DMS114 treated with DMSO at 0.1 percent for 48 hours (cell line): ENCODE measurements around the gene DACT2.
"Not testable (repeated sequence)": the region's sequence is repeated elsewhere in the genome, so short reads cannot be mapped to it uniquely, and the experiment has no call there.

Source experiments
- DNase-seq: peaks from one replicate; lab custom pipeline; 2025; ENCODE audit not compliant: unreplicated experiment; lab: John Stamatoyannopoulos, UW

Gene DACT2, protein sequence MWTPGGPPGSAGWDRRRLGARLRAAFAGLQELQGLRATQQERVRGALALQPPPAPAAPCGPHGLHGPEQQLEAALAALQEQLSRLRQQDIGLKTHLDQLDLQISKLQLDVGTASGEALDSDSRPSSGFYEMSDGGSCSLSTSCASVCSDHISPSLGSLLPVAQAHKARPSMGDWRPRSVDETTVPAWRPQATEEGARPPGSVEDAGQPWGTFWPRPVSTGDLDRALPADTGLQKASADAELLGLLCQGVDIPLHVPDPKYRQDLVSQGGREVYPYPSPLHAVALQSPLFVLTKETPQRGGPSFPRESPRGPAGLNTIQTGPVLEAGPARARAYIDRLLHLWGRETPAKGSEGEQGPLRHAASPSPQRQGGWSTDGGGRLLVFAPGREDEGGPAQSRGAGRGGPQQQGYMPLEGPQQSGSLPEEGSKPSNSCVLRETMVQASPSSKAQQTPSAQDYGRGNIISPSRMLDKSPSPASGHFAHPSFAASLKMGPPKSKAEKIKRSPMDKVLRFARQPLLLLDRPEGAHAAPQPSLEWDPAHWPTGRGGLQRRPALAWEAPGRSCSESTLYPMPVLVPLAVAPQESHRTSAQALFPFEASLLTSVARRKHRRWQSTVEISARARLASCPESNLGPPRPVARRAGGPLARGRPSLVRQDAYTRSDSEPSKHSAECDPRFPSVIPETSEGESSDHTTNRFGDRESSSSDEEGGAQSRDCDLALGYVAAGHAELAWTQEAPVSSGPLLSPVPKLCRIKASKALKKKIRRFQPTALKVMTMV

GRCh38 chr6:168319279-168320111, at the start of gene DACT2:
TSS of gene DACT2 (minus strand) at chr6:168319777. CDS start at chr6:168319633, 144 bp downstream.
- DNase-seq, result no peak

DNA sequence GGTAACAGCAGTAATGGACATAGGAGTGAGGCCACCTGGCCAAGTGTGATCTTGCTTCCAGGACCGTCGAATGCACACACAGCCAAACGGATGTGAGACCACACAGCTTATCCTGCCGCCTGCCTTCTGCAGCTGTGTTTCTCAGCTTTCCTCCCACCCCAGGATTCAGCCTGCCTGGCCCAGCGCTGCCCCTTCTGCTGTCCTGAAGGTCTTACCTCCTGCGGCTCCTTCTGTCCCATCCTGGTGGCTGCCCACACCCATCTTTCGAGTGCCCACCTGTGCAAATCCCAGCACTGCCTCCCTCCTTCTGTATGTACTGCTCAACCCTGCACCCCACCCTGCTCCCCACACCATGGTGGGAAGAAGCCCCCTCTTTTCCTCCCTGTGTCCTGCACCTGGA, 49.4 kb upstream of the DACT2 start:
- no peak for DNase-seq

DNA sequence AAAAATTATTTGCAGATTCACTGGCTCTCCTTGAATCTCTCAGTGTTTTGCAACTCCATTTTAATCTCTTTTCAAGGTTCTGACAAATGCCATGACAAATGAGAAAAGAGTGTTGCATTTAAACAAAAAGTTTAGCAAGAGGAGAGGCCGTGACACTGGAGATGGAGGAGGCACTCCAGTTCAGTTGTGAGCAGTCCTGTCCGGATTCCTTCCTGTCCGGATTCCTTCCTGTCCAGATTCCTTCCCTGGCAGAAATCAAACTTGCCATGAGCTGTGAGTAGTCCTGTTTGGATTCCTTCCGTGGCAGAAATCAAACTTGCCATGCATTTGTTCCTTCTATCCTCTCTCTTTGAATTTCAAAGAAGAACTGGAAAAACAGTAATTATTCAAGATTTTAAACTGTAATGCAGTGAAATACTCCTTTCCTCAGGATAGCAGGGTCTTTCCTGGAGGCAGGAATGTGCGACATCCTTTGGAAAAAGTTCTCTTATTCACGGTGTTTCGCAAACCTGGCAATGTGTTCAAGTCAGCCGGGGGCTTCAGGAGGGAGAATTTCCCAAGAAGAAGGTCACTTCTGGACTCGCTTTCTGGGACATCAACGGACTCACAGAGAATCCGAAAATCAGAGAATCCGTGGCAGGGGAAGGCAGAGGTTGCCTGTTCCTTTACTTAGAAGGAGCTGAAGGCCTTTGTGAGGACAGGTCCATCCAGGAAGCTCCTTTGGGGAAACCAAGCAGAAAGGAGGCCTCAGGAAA, 48.7 kb upstream of the DACT2 start:
- DNase-seq, result no peak

GRCh38 chr6:168367285-168367751, 47.7 kb upstream of the DACT2 start:
- no peak for DNase-seq

GRCh38 chr6:168366473-168366872, 46.9 kb upstream of the DACT2 start:
- no peak for DNase-seq

DNA sequence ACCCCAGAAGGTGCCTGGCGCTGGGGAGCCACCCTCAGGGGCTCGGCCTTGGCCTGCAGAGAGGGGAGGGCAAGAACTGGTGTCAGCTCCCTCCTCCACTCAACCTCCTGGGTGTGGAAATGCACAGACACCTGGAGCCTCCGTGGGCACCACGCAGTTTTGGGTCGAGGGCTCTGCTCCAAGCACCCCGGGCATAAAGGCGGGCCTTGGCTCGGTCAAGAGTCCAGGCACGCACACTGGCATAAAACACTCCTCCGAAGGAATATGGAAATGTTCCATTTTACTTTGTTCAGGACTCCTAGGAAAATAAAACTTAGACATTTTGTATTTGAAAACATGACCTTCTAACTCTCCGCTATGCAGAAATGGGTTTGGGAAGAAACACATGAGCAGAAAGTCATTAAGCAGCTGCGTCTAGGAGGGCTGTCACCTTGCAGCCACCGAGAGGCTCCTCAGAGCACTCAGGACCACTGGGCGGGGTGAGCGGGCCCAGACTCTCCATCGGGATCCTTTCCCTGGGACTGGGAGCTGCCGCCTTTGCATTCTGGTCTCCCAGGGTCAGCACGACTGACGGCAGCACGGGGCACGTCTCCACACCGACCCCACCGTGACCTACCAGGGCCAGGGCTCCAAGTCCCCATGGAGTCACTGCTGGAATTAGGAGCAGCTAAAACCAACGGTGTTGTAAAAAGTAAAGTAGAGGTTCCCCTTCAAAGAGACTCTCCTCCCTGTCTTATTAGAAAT, 46.0 kb upstream of the DACT2 start:
- no peak for DNase-seq

GRCh38 chr6:168364793-168365421, 45.3 kb upstream of the DACT2 start:
- no peak for DNase-seq

DNA sequence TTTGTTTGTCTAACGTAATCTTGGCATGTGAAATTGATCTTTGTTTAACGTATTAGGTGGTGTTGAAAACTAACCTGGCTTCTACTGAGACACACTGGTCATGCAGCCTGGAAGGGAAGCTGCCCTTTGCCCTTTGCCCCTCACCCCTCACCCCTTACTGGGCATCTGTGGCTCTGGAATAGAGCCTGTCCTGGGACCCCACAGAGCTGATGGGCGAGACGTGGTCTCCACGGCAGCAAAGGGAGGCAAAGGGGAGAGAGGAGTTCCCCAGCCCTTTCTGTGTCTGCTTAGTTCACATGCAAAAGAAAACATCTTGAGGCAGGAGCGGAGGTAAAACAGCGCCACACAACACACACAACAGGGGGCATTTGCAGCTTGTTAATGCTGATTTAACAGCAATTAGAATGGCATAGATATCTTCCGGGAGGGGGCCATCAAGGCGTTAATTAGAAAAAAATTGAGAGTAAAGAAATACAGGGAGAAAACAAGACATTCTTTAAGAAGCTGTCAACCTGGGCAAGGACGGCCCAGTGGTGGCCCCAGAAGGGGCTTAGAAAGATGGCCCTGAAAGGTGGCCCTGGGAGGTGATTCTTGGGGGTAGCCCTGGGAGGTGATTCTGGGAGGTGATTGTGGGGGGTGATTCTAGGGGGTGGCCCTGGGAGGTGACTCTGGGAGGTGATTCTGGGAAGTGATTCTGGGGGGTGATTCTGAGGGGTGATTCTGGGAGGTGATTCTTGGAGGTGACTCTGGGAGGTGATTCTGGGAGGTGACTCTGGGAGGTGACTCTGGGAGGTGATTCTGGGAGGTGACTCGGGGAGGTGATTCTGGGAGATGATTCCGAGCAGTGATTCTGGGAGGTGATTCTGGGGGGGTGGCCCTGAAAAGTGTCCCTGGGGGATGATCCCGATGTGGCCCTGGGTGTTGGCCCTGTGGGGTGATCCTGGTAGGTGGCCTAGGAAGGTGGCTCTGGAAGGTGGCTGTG, 44.5 kb upstream of the DACT2 start:
- no peak for DNase-seq

GRCh38 chr6:168363302-168363701, 43.7 kb upstream of the DACT2 start:
- no peak for DNase-seq

DNA sequence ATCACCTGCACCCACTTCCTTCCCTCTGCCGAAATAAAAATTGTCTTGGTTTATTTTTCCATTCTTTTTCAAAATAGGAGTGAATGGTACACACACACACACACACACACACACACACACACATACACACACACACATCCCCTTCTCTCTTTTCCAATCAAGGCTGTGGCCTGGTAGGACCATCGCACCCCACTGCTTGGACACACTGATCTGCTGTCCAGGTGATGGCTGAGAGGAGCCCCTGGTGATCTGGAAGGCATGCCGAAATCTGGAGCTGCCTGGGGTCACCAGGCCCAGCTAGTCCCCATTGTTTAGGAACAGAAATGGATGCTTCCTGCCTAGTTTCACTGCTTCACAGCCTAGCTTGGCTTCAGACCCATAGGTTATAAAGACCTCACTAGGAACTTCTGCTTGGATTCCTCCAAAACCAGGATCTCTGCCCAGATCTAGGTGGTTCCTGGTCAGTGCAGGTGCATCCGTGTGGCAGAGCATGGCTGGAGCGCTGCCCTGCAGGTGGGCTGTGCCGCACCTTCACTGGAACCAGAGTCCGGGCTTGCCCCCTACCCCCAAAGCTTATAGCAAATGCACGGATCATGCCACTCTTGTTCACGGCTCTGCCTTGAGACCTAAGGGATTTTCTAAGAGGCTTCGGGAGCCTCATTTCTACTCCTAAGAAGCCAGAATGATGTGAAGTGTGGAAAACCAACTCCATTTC, 42.9 kb upstream of the DACT2 start:
- no peak for DNase-seq

DNA sequence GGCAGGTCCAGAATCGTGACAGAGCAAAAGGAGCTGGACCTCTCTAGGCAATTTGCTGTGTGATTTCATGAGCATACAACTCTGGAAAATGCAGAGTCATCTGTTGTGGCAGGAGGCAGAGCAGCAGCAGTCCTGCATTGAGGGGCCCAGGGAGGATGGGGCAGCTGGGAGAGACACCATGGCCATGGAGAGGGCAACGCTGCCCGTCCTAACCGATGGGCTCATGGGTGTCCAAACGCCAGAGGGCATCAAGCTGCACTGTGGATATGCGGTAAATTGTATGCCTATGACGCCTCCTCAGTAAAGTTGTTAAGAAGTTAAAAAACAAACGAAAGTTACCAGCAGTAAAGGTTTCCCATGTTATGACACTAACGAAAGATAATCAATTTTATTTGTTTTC, 42.2 kb upstream of the DACT2 start:
- no peak for DNase-seq

DNA sequence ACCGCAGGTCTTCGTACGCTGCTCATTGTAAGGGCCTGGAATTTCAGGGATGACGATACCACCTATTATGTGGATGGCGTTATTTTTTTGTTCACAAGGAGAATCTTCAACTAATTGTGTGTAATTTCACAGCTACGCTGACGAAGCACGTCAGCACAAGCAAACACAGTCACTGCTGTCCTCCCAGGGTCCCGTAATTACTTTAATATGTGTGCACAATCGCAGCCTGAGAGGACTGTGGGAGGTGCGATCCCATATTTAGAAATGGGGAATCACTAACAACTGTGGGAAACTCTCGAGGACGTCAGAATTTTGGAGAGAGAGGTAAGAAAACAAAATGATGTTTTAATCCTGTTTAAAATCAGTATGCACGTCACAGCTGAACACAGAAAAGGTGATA, 40.2 kb upstream of the DACT2 start:
- no peak for DNase-seq

DNA sequence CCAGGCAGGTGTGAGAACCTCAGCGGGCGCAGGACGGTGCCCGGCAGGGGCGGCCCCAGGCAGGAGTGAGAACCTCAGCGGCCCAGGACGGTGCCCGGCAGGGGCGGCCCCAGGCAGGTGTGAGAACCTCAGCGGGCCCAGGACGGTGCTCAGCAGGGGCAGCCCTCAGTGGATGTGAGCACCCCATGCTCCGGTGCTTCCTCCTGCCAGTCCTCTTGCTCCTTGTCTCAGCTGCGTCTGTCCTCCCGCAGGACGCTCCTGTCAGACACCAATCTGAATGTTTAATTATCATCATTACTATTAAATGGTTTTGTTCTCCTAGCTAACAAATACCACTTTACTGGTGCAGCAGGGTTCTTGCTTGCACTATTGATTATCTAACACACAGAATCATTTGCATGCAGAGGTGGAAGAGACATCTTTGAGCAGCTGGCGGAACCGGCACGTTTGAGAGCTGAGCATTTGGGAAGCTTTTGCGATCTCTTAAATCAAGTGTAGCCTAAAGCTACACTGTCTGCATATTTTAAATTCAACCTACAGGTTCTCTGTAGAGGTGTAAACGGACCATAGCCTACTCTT, 39.4 kb upstream of the DACT2 start:
- DNase-seq, result no peak

DNA sequence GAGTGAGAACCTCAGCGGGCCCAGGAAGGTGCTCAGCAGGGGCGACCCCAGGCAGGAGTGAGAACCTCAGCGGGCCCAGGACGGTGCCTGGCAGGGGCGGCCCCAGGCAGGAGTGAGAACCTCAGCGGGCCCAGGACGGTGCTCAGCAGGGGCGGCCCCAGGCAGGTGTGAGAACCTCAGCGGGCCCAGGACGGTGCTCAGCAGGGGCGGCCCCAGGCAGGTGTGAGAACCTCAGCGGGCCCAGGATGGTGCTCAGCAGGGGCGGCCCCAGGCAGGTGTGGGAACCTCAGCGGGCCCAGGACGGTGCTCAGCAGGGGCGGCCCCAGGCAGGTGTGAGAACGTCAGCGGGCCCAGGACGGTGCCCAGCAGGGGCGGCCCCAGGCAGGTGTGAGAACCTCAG, 37.3 kb upstream of the DACT2 start:
- DNase-seq, result not testable (repeated sequence)

GRCh38 chr6:168355716-168356522, 36.3 kb upstream of the DACT2 start:
- peak; percentile 23 for DNase-seq

DNA sequence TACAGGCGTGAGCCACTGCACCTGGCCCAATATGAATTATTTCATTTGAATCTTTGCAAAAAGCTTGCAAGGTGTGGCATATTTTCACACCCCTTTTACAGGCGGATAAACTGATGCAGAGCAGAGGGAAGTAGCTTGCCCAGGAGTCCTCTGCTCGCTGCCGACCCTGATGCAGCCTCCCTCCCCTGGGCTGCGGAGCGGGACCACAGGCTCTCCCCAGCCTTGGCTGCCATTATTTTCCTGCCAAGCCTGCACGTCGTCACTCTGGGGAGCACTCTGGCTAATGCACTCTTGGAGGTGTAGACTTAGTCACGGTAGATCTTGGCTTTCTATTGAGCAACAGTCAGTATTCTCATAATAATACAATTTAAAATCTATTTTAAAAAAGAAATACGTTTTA, 34.8 kb upstream of the DACT2 start:
- DNase-seq, result no peak
